Measurements from ENCODE around the gene CEACAM7. TPM values are rescaled to one million over a fixed set of nuclear protein-coding genes. Genes with fewer than 3 reads are reported as not detected.

CEACAM7 gene
- total RNA-seq, 2 donors from 2014 or later, result not detected

DNA sequence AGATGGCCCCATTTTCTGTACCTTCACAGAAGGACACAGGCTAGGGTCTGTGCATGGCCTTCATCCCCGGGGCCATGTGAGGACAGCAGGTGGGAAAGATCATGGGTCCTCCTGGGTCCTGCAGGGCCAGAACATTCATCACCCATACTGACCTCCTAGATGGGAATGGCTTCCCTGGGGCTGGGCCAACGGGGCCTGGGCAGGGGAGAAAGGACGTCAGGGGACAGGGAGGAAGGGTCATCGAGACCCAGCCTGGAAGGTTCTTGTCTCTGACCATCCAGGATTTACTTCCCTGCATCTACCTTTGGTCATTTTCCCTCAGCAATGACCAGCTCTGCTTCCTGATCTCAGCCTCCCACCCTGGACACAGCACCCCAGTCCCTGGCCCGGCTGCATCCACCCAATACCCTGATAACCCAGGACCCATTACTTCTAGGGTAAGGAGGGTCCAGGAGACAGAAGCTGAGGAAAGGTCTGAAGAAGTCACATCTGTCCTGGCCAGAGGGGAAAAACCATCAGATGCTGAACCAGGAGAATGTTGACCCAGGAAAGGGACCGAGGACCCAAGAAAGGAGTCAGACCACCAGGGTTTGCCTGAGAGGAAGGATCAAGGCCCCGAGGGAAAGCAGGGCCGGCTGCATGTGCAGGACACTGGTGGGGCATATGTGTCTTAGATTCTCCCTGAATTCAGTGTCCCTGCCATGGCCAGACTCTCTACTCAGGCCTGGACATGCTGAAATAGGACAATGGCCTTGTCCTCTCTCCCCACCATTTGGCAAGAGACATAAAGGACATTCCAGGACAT lies 7.0 kb upstream of the CEACAM7 start:
- Histone ChIP-seq H3K27me3 (replicated peaks; ENCODE audit: insufficient read depth) (peaks cover 3% of the 10 kb centered on the region), H3K4me3 (no peak overlapping the region), H3K9me3 (no peaks in the 10 kb centered on the region), H3K36me3 (no peaks in the 10 kb centered on the region), H3K4me1 (replicated peaks) (no peaks in the 10 kb centered on the region), H3K27ac (no peak overlapping the region)
- intact Hi-C loops (cut with DNase I), result no loop called here
- no peak for DNase-seq (ENCODE audit: low spot score)
- TF ChIP-seq POLR2A (IDR thresholded peaks at IDR 0.05) (no peak), POLR2AphosphoS5 (IDR thresholded peaks at IDR 0.05) (no peak)
- TF ChIP-seq, protein P1, sequence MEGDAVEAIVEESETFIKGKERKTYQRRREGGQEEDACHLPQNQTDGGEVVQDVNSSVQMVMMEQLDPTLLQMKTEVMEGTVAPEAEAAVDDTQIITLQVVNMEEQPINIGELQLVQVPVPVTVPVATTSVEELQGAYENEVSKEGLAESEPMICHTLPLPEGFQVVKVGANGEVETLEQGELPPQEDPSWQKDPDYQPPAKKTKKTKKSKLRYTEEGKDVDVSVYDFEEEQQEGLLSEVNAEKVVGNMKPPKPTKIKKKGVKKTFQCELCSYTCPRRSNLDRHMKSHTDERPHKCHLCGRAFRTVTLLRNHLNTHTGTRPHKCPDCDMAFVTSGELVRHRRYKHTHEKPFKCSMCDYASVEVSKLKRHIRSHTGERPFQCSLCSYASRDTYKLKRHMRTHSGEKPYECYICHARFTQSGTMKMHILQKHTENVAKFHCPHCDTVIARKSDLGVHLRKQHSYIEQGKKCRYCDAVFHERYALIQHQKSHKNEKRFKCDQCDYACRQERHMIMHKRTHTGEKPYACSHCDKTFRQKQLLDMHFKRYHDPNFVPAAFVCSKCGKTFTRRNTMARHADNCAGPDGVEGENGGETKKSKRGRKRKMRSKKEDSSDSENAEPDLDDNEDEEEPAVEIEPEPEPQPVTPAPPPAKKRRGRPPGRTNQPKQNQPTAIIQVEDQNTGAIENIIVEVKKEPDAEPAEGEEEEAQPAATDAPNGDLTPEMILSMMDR (IDR thresholded peaks at IDR 0.05), result no peak
- 73% methylated on average over 8 of the region's 8 CpGs for WGBS

DNA sequence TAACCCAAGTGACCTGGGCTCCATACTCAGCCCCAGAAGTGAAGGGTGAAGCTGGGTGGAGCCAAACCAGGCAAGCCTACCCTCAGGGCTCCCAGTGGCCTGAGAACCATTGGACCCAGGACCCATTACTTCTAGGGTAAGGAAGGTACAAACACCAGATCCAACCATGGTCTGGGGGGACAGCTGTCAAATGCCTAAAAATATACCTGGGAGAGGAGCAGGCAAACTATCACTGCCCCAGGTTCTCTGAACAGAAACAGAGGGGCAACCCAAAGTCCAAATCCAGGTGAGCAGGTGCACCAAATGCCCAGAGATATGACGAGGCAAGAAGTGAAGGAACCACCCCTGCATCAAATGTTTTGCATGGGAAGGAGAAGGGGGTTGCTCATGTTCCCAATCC lies 6.1 kb upstream of the CEACAM7 start:
- peaks cover 3% of the 10 kb centered on the region for H3K27me3 ChIP-seq (replicated peaks; ENCODE audit: insufficient read depth)
- no peak for DNase-seq (ENCODE audit: low spot score)
- intact Hi-C loops (cut with DNase I), result no loop called here
- no peak overlapping the region for H3K27ac ChIP-seq
- no peaks in the 10 kb centered on the region for H3K36me3 ChIP-seq
- no peak overlapping the region for H3K4me3 ChIP-seq
- H3K9me3 ChIP-seq, result no peaks in the 10 kb centered on the region
- H3K4me1 ChIP-seq (replicated peaks), result no peaks in the 10 kb centered on the region
- TF ChIP-seq, protein P1 (IDR thresholded peaks at IDR 0.05), result no peak
- TF ChIP-seq POLR2A (IDR thresholded peaks at IDR 0.05), result no peak
- TF ChIP-seq POLR2AphosphoS5 (IDR thresholded peaks at IDR 0.05), result no peak
- WGBS, result 76% methylated on average over 1 of the region's 1 CpG

DNA sequence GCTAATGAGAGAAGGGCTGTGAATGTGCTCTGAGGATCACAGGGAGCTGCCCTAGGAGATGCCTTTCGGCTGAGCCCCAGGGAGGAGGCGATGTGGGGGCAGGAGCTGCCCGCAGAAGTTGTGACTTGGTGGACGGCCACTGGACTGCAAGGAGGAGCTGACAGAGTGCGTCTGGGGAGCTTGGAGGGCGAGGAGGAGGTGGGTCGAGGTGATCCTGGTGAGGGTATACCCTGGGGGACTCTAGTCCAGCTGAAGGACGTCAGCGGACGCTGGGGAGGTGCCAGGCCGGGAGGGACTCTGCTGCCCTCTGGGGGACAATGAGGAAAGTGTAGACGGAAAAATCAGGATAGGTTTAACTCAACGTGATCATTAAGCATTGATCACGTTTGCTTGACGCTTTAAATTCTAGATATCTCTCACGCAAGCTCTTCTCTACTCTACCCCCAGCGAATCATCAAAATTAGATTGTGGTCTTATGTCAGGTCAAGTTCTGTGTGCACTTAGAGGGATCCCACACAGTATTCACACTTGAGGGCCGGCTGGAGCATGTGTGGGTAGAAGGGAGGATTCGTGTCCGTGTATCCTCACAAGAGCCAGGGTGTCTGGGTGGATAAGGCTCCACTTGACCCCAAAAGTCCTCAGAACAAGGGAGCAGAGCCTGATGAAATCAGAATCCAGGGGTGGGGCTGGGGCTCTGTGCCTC lies 3.3 kb upstream of the CEACAM7 start:
- intact Hi-C loops (cut with DNase I), result no loop called here
- no peaks in the 10 kb centered on the region for H3K4me1 ChIP-seq (replicated peaks)
- H3K27ac ChIP-seq, result no peak overlapping the region
- no peak overlapping the region for H3K4me3 ChIP-seq
- no peaks in the 10 kb centered on the region for H3K9me3 ChIP-seq
- DNase-seq (ENCODE audit: low spot score), result no peak
- TF ChIP-seq POLR2A (IDR thresholded peaks at IDR 0.05), result no peak
- TF ChIP-seq, protein P1 (IDR thresholded peaks at IDR 0.05), result peak in 3 of 4 experiments; percentile 14 to 41 (median 22)
- no peaks in the 10 kb centered on the region for H3K27me3 ChIP-seq (replicated peaks; ENCODE audit: insufficient read depth)
- WGBS, result 31% methylated on average over 20 of the region's 20 CpGs
- no peaks in the 10 kb centered on the region for H3K36me3 ChIP-seq

DNA sequence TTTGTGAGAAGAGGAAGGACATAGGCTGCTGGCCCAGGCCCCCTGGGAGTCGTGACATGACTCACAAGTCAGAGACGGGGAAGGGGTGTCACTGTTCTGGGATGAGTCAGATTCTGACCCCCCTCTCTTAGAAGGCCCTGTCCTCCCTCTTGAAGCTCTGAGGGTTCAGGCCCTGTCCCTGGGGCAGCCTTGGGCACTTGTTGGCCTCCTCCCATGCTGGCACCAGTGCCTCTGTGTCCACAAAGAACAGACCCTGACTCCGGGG lies 2.7 kb upstream of the CEACAM7 start:
- intact Hi-C loops (cut with DNase I), result no loop called here
- TF ChIP-seq POLR2A (IDR thresholded peaks at IDR 0.05), result no peak
- no peak for TF ChIP-seq POLR2AphosphoS5 (IDR thresholded peaks at IDR 0.05)
- TF ChIP-seq, protein P1 (IDR thresholded peaks at IDR 0.05), result no peak
- H3K4me1 ChIP-seq (replicated peaks), result no peaks in the 10 kb centered on the region
- no peak for DNase-seq (ENCODE audit: low spot score)
- no peaks in the 10 kb centered on the region for H3K27me3 ChIP-seq (replicated peaks; ENCODE audit: insufficient read depth)
- H3K27ac ChIP-seq, result no peak overlapping the region
- no peak overlapping the region for H3K4me3 ChIP-seq
- H3K36me3 ChIP-seq, result no peaks in the 10 kb centered on the region
- WGBS, result 86% methylated on average over 3 of the region's 3 CpGs
- H3K9me3 ChIP-seq, result no peaks in the 10 kb centered on the region
